ENCODE results near the gene STXBP5.

STXBP5 gene

DNA sequence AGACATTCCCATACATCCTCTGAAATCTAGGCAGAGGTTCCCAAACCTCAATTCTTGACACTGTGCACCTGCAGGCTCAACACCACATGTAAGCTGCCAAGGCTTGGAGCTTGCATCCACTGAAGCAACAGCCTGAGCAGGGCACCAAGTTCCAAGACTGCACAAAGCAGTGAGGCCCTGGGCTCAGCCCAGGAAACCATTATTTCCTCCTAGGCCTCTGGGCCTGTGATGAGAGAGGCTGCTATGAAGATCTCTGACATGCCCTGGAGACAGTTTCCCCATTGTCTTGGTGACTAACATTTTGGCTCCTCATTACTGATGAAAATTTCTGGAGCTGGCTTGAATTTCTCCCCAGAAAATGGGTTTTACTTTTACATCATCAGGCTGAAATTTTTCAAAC, 196.8 kb downstream of the STXBP5 start:
- H3K36me3 ChIP-seq (ENCODE audit: control insufficient read depth in 4 of 4, insufficient read depth in 4 of 4, low read length in 3 of 4) = no peaks in the 10 kb centered on the region
- CTCF ChIA-PET = no interaction called here
- no peak overlapping the region for H3K27ac ChIP-seq (ENCODE audit: insufficient read depth in 1 of 2, low read depth in 1 of 2, low read length in 2 of 2, poor library complexity in 1 of 2, severe bottlenecking in 2 of 2)
- H3K4me3 ChIP-seq (ENCODE audit: control insufficient read depth in 1 of 7, extremely low read depth in 1 of 7, insufficient read depth in 4 of 7, low read depth in 2 of 7, low read length in 6 of 7) = no peak overlapping the region
- no peak for DNase-seq
- POLR2A ChIA-PET = no interaction called here
- peaks cover 0 to 20% (median 7%) of the 10 kb centered on the region in 5 experiments for H3K9me3 ChIP-seq (ENCODE audit: control extremely low read depth in 1 of 5, control insufficient read depth in 4 of 5, insufficient read depth in 2 of 5, low read depth in 1 of 5, low read length in 4 of 5)
- no peaks in the 10 kb centered on the region for H3K4me1 ChIP-seq (ENCODE audit: control extremely low read depth in 1 of 4, control insufficient read depth in 4 of 4, insufficient read depth in 4 of 4, low read length in 3 of 4)
- H3K27me3 ChIP-seq (replicated peaks in 2 of 5; ENCODE audit: control insufficient read depth in 4 of 5, insufficient read depth in 5 of 5, low read length in 4 of 5) = no peaks in the 10 kb centered on the region

DNA sequence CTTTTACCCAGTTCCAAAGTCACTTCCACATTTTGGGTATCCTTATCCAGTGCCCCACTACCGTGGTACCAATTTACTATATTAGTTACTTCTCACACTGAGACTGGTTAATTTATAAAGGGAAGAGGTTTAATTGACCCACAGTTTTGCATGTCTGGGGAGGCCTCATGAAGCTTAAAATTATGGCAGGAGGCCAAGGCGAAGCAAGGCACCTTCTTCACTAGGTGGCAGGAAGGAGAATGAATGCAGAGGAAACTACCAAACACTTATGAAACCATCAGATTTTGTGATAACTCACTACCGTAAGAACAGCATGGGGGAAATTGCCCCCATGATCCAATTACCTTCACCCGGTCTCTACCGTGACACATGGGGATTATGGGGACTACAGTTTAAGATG, 197.6 kb downstream of the STXBP5 start:
- Histone ChIP-seq H3K9me3 (ENCODE audit: control extremely low read depth in 1 of 5, control insufficient read depth in 4 of 5, insufficient read depth in 2 of 5, low read depth in 1 of 5, low read length in 4 of 5) (peaks cover 0 to 20% (median 7%) of the 10 kb centered on the region in 5 experiments), H3K27me3 (replicated peaks in 2 of 5; ENCODE audit: control insufficient read depth in 4 of 5, insufficient read depth in 5 of 5, low read length in 4 of 5) (no peaks in the 10 kb centered on the region), H3K36me3 (ENCODE audit: control insufficient read depth in 4 of 4, insufficient read depth in 4 of 4, low read length in 3 of 4) (no peaks in the 10 kb centered on the region), H3K27ac (ENCODE audit: insufficient read depth in 1 of 2, low read depth in 1 of 2, low read length in 2 of 2, poor library complexity in 1 of 2, severe bottlenecking in 2 of 2) (no peak overlapping the region), H3K4me3 (ENCODE audit: control insufficient read depth in 1 of 7, extremely low read depth in 1 of 7, insufficient read depth in 4 of 7, low read depth in 2 of 7, low read length in 6 of 7) (no peak overlapping the region), H3K4me1 (ENCODE audit: control extremely low read depth in 1 of 4, control insufficient read depth in 4 of 4, insufficient read depth in 4 of 4, low read length in 3 of 4) (no peaks in the 10 kb centered on the region)
- no peak for DNase-seq
- 89% methylated on average over 1 of the region's 5 CpGs for WGBS (ENCODE audit: insufficient coverage)
- POLR2A ChIA-PET = no interaction called here
- CTCF ChIA-PET = interaction anchor here (1.5 kb wide), 1 partner anchor 764 kb away, joined by 4 read pairs; no protein-coding TSS in a partner anchor

- Histone ChIP-seq H3K27me3 (replicated peaks in 2 of 5; ENCODE audit: control insufficient read depth in 4 of 5, insufficient read depth in 5 of 5, low read length in 4 of 5) (no peaks in the 10 kb centered on the region), H3K9me3 (ENCODE audit: control extremely low read depth in 1 of 5, control insufficient read depth in 4 of 5, insufficient read depth in 2 of 5, low read depth in 1 of 5, low read length in 4 of 5) (peaks cover 0 to 9% (median 0%) of the 10 kb centered on the region in 5 experiments), H3K27ac (ENCODE audit: insufficient read depth in 1 of 2, low read depth in 1 of 2, low read length in 2 of 2, poor library complexity in 1 of 2, severe bottlenecking in 2 of 2) (no peak overlapping the region), H3K4me3 (ENCODE audit: control insufficient read depth in 1 of 7, extremely low read depth in 1 of 7, insufficient read depth in 4 of 7, low read depth in 2 of 7, low read length in 6 of 7) (no peak overlapping the region), H3K36me3 (ENCODE audit: control insufficient read depth in 4 of 4, insufficient read depth in 4 of 4, low read length in 3 of 4) (no peaks in the 10 kb centered on the region), H3K4me1 (ENCODE audit: control extremely low read depth in 1 of 4, control insufficient read depth in 4 of 4, insufficient read depth in 4 of 4, low read length in 3 of 4) (no peaks in the 10 kb centered on the region)
- DNase-seq = no peak
- POLR2A ChIA-PET = no interaction called here
- CTCF ChIA-PET = interaction anchor here (0.7 kb wide), 1 partner anchor 19 kb away, joined by 3 read pairs; no protein-coding TSS in a partner anchor
- 98% methylated on average over 23 of the region's 27 CpGs for WGBS (ENCODE audit: insufficient coverage)
Measured at GRCh38 chr6:147406783-147407182, 202.6 kb downstream of the STXBP5 start.

DNA sequence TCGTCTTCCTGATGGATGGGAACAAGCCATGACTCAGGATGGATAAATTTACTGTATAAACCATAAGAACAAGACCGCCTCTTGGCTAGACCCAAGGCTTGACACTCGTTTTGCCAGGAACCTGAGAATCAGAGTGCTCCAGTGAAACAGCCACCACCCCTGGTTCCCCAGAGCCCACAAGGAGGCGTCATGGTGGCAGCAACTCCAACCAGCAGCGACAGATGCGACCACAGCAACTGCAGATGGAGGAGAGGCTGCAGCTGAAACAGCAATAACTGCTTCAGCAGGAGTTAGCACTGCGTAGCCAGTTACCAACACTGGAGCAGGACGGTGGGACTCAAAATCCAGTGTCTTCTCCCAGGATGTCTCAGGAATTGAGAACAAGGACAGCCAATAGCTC, 203.4 kb downstream of the STXBP5 start:
- 97% methylated on average over 8 of the region's 8 CpGs for WGBS (ENCODE audit: insufficient coverage)
- Histone ChIP-seq H3K27ac (ENCODE audit: insufficient read depth in 1 of 2, low read depth in 1 of 2, low read length in 2 of 2, poor library complexity in 1 of 2, severe bottlenecking in 2 of 2) (no peak overlapping the region), H3K27me3 (replicated peaks in 2 of 5; ENCODE audit: control insufficient read depth in 4 of 5, insufficient read depth in 5 of 5, low read length in 4 of 5) (no peaks in the 10 kb centered on the region), H3K4me1 (ENCODE audit: control extremely low read depth in 1 of 4, control insufficient read depth in 4 of 4, insufficient read depth in 4 of 4, low read length in 3 of 4) (no peaks in the 10 kb centered on the region), H3K9me3 (ENCODE audit: control extremely low read depth in 1 of 5, control insufficient read depth in 4 of 5, insufficient read depth in 2 of 5, low read depth in 1 of 5, low read length in 4 of 5) (peaks cover 0 to 3% (median 0%) of the 10 kb centered on the region in 5 experiments), H3K36me3 (ENCODE audit: control insufficient read depth in 4 of 4, insufficient read depth in 4 of 4, low read length in 3 of 4) (no peaks in the 10 kb centered on the region), H3K4me3 (ENCODE audit: control insufficient read depth in 1 of 7, extremely low read depth in 1 of 7, insufficient read depth in 4 of 7, low read depth in 2 of 7, low read length in 6 of 7) (no peak overlapping the region)
- CTCF ChIA-PET = interaction anchor here (0.6 kb wide), 1 partner anchor 16 kb away, joined by 3 read pairs; no protein-coding TSS in a partner anchor
- no peak for DNase-seq
- POLR2A ChIA-PET = no interaction called here

DNA sequence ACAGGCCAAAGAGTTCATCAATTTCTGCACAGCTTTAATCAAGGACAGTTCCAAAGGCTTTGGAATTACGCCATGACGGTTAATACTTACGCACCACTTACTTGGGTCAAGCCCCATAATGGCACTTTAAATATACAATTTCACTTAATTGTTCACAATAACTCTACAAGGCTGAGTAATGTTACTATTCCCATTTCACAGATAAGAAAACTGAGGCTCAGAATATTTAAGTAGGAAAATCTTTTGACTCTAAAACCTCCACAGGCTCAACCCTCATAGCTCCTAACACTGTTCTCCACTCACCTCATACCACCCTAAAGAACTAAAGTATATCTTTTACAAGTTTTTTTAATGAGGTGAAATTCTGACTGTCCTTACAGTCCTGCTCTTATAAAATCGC, 212.4 kb downstream of the STXBP5 start:
- DNase-seq = no peak
- Histone ChIP-seq H3K4me1 (ENCODE audit: control extremely low read depth in 1 of 4, control insufficient read depth in 4 of 4, insufficient read depth in 4 of 4, low read length in 3 of 4) (no peaks in the 10 kb centered on the region), H3K4me3 (ENCODE audit: control insufficient read depth in 1 of 7, extremely low read depth in 1 of 7, insufficient read depth in 4 of 7, low read depth in 2 of 7, low read length in 6 of 7) (no peak overlapping the region), H3K9me3 (ENCODE audit: control extremely low read depth in 1 of 5, control insufficient read depth in 4 of 5, insufficient read depth in 2 of 5, low read depth in 1 of 5, low read length in 4 of 5) (no peaks in the 10 kb centered on the region), H3K27me3 (replicated peaks in 2 of 5; ENCODE audit: control insufficient read depth in 4 of 5, insufficient read depth in 5 of 5, low read length in 4 of 5) (no peaks in the 10 kb centered on the region), H3K36me3 (ENCODE audit: control insufficient read depth in 4 of 4, insufficient read depth in 4 of 4, low read length in 3 of 4) (no peaks in the 10 kb centered on the region), H3K27ac (ENCODE audit: insufficient read depth in 1 of 2, low read depth in 1 of 2, low read length in 2 of 2, poor library complexity in 1 of 2, severe bottlenecking in 2 of 2) (no peak overlapping the region)
- WGBS (ENCODE audit: insufficient coverage) = 100% methylated on average over 4 of the region's 4 CpGs
- ChIA-PET POLR2A (no interaction called here), CTCF (no interaction called here)

DNA sequence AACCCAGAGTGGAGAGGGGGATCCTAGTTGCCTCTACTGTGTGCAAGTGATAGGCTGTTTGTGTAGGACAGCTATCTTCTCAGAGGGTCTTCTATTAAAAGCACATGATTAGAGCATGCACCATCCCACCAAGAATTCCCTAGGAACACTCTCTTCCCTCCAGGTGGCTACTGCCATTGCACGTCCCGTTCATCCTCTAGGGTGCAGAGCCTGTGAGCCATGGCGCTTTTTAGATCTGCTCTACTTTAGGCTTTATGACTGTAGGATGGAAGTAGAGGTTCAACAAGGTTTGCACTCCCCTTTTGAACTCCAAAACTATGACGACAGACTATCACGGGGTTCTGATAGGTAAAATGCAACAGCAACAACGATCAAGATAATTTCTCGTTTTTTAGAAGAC, 213.7 kb downstream of the STXBP5 start:
- H3K27me3 ChIP-seq (replicated peaks in 2 of 5; ENCODE audit: control insufficient read depth in 4 of 5, insufficient read depth in 5 of 5, low read length in 4 of 5) = no peaks in the 10 kb centered on the region
- DNase-seq = no peak
- H3K4me1 ChIP-seq (ENCODE audit: control extremely low read depth in 1 of 4, control insufficient read depth in 4 of 4, insufficient read depth in 4 of 4, low read length in 3 of 4) = no peaks in the 10 kb centered on the region
- H3K36me3 ChIP-seq (ENCODE audit: control insufficient read depth in 4 of 4, insufficient read depth in 4 of 4, low read length in 3 of 4) = no peaks in the 10 kb centered on the region
- ChIA-PET POLR2A (no interaction called here), CTCF (interaction anchor here (1.3 kb wide), 1 partner anchor 16 kb away, joined by 4 read pairs; no protein-coding TSS in a partner anchor)
- WGBS (ENCODE audit: insufficient coverage) = 100% methylated on average over 1 of the region's 7 CpGs
- no peak overlapping the region for H3K27ac ChIP-seq (ENCODE audit: insufficient read depth in 1 of 2, low read depth in 1 of 2, low read length in 2 of 2, poor library complexity in 1 of 2, severe bottlenecking in 2 of 2)
- no peak overlapping the region for H3K4me3 ChIP-seq (ENCODE audit: control insufficient read depth in 1 of 7, extremely low read depth in 1 of 7, insufficient read depth in 4 of 7, low read depth in 2 of 7, low read length in 6 of 7)
- peaks cover 0 to 10% (median 6%) of the 10 kb centered on the region in 5 experiments for H3K9me3 ChIP-seq (ENCODE audit: control extremely low read depth in 1 of 5, control insufficient read depth in 4 of 5, insufficient read depth in 2 of 5, low read depth in 1 of 5, low read length in 4 of 5)

DNA sequence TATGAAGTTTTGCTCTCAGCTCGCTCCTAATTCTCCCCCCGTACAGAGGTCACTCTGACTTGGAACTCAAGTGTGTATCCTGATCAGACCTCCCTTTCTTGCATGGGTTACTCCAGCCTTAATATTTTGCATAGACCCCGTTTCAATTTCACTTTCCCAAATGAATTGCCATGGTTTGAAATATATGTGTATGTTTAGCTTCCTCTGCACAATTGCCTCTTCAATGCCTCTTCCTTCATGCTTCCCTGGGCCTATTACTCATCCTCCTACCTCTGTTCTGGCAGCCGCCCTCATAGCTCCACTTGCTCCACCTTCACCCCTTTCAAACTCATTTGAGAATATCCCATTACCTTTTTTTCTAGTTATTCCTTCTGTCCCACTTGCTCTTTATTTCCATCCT, 214.3 kb downstream of the STXBP5 start:
- POLR2A ChIA-PET = no interaction called here
- Histone ChIP-seq H3K36me3 (ENCODE audit: control insufficient read depth in 4 of 4, insufficient read depth in 4 of 4, low read length in 3 of 4) (no peaks in the 10 kb centered on the region), H3K27me3 (replicated peaks in 2 of 5; ENCODE audit: control insufficient read depth in 4 of 5, insufficient read depth in 5 of 5, low read length in 4 of 5) (no peaks in the 10 kb centered on the region), H3K4me1 (ENCODE audit: control extremely low read depth in 1 of 4, control insufficient read depth in 4 of 4, insufficient read depth in 4 of 4, low read length in 3 of 4) (no peaks in the 10 kb centered on the region), H3K4me3 (ENCODE audit: control insufficient read depth in 1 of 7, extremely low read depth in 1 of 7, insufficient read depth in 4 of 7, low read depth in 2 of 7, low read length in 6 of 7) (no peak overlapping the region), H3K9me3 (ENCODE audit: control extremely low read depth in 1 of 5, control insufficient read depth in 4 of 5, insufficient read depth in 2 of 5, low read depth in 1 of 5, low read length in 4 of 5) (peaks cover 0 to 13% (median 7%) of the 10 kb centered on the region in 5 experiments), H3K27ac (ENCODE audit: insufficient read depth in 1 of 2, low read depth in 1 of 2, low read length in 2 of 2, poor library complexity in 1 of 2, severe bottlenecking in 2 of 2) (no peak overlapping the region)
- no peak for DNase-seq
- WGBS (ENCODE audit: insufficient coverage) = 100% methylated on average over 1 of the region's 4 CpGs
- CTCF ChIA-PET = interaction anchor here (1.3 kb wide), 1 partner anchor 15 kb away, joined by 4 read pairs; no protein-coding TSS in a partner anchor
